PC-9 (cell line): ENCODE results near the gene TEAD3. TPM values are rescaled to one million over a fixed set of nuclear protein-coding genes. Genes with fewer than 3 reads are reported as not detected.

Experiments used
- BruUV-seq: library from RNA; stranded (reverse); fragments of 400-500 nt; replicated peaks from 2 replicates; lab custom pipeline; 2021; lab: Mats Ljungman, UMichigan
- CTCF ChIA-PET: fragments of 300-600 bp; sonication (Branson Sonifier 250); formaldehyde crosslinking; loops from one replicate; lab custom pipeline; 2022; ENCODE audit warnings: antibody characterized with exemption; lab: Charles Lee
- POLR2A ChIA-PET: fragments of 300-600 bp; sonication (Branson Sonifier 250); formaldehyde crosslinking; loops from one replicate; lab custom pipeline; 2022; ENCODE audit warnings: antibody characterized with exemption; ENCODE audit not compliant: unreplicated experiment; lab: Charles Lee
- DNase-seq, 2 experiments: peaks; one replicate each; pipeline versions ENCODE4 v3.0.0 to v3.0.0-alpha.2; 2015 to 2022; ENCODE audit warnings: mixed read lengths in 1 of 2
- H2AFZ ChIP-seq: fragments of 200-600 bp; sonication (generic); 2 replicates; pipeline ENCODE4 v1.8.1; 2017; ENCODE audit warnings: antibody characterized with exemption
- H3F3A ChIP-seq: fragments of 200-600 bp; sonication (generic); 2 replicates; pipeline ENCODE4 v1.8.1; 2017; ENCODE audit warnings: antibody characterized with exemption, mild to moderate bottlenecking, low read depth; ENCODE audit not compliant: insufficient read depth
- H3K27ac ChIP-seq: fragments of 200-600 bp; sonication (generic); 2 replicates; pipeline ENCODE4 v1.6.1; 2016; ENCODE audit warnings: mixed run types
- H3K27me3 ChIP-seq: fragments of 200-600 bp; sonication (generic); 2 replicates; pipeline ENCODE4 v1.6.1; 2016; ENCODE audit warnings: low read depth, mixed run types; ENCODE audit not compliant: insufficient read depth
- H3K36me3 ChIP-seq: fragments of 200-600 bp; sonication (generic); 2 replicates; pipeline ENCODE4 v1.6.1; 2016; ENCODE audit warnings: low read depth, mixed run types
- H3K4me1 ChIP-seq: fragments of 200-600 bp; sonication (generic); replicated peaks from 2 replicates; pipeline ENCODE4 v1.6.1; 2016; ENCODE audit warnings: mixed run types; ENCODE audit not compliant: insufficient read depth
- H3K4me2 ChIP-seq: fragments of 200-600 bp; sonication (generic); 2 replicates; pipeline ENCODE4 v1.6.1; 2017; ENCODE audit warnings: mixed run types
- H3K4me3 ChIP-seq: fragments of 200-600 bp; sonication (generic); 2 replicates; pipeline ENCODE4 v1.6.1; 2016; ENCODE audit warnings: mixed run types
- H3K79me2 ChIP-seq: fragments of 200-600 bp; sonication (generic); 2 replicates; pipeline ENCODE4 v1.6.1; 2017; ENCODE audit warnings: low read depth, mixed run types
- H3K9me2 ChIP-seq: fragments of 200-600 bp; sonication (generic); 2 replicates; pipeline ENCODE4 v1.8.1; 2017; ENCODE audit warnings: mild to moderate bottlenecking; ENCODE audit not compliant: insufficient read depth
- H3K9me3 ChIP-seq: fragments of 200-600 bp; sonication (generic); 2 replicates; pipeline ENCODE4 v1.8.1; 2016; ENCODE audit warnings: low read depth; ENCODE audit not compliant: insufficient read depth
- H4K20me1 ChIP-seq: fragments of 200-600 bp; sonication (generic); 2 replicates; pipeline ENCODE4 v1.8.1; 2017; ENCODE audit not compliant: insufficient read depth
- CTCF ChIP-seq: fragments of 200-600 bp; sonication (generic); conservative IDR thresholded peaks from 2 replicates; pipeline ENCODE4 v1.6.1; 2017; ENCODE audit warnings: mixed run types, antibody characterized with exemption, mild to moderate bottlenecking, moderate library complexity
- EZH2 ChIP-seq: fragments of 200-600 bp; sonication (generic); IDR thresholded peaks from 2 replicates; pipeline ENCODE4 v1.8.0; 2017; ENCODE audit warnings: antibody characterized with exemption, low read depth
- intact Hi-C: fragments of 100-400 bp; cut with micrococcal nuclease; formaldehyde crosslinking; loops from one replicate; pipeline ENCODE4 v1.10.0; 2022; ENCODE audit not compliant: unreplicated experiment
- total RNA-seq: library from RNA; stranded (reverse); gene quantifications from 2 replicates; pipeline ENCODE4 v1.2.3, GENCODE V29; 2021

TEAD3 gene
- total RNA-seq, 1 experiment from 2014 or later = 40.1 TPM

DNA sequence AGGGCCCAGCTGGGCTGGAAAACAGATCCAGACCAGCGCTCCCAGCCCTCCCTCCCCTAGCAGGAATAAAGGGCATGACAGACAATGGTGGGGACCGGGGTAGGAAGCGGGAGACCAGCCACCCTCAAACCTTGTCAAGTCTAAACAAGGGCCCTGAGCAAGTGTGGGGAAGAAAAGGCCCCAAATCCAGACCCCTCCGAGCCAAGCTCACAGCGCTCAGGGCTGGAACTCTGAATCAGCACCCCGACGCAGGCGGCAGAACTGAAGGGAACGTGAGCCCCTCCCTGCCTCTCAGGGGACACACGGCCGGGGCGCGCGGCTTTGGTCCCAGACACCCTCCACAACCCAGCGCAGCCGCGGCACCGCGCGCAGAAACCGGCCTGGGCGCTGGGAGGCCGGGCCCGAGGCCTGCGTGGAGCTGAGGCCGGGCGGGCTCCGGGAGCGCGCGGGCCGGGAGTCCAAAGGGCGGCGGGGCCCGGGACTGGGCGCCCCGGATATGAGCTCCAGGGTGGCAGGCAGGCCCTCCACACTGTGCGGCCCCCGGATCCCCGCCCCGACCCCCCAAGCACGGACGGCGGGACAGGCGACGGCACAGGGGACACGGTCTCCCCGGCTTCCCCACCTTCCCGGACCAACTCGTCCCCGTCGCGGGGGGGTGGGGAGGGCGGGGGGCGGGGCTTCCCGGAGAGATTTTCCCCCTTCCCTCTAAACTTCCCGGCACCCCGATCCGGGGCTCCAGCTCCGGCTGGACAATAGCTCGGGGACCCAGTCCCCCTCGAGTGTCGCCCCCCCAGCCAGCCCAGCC lies 641 bp downstream of the TEAD3 start:
- Histone ChIP-seq H3K9me2 (no peaks in the 10 kb centered on the region), H3K36me3 (no peaks in the 10 kb centered on the region), H2AFZ (peak overlapping the region; percentile 83), H3K27ac (no peak overlapping the region), H3K79me2 (peaks cover 68% of the 10 kb centered on the region), H3K4me2 (peak overlapping the region; percentile 92), H3F3A (peaks cover 6% of the 10 kb centered on the region; the same call in 1 of the 2 replicates), H3K4me1 (peaks cover 37% of the 10 kb centered on the region), H3K4me3 (peak overlapping the region; percentile 61), H4K20me1 (peaks cover 18% of the 10 kb centered on the region; the same call in 1 of the 2 replicates), H3K27me3 (no peaks in the 10 kb centered on the region), H3K9me3 (no peaks in the 10 kb centered on the region)
- TF ChIP-seq CTCF = no peak
- DNase-seq = peak in 1 of 2 experiments; percentile 59
- ChIA-PET CTCF (interaction anchor here (0.7 to 1.1 kb wide), 2 partner anchors 22 to 154 kb away, joined by 3 to 7 read pairs; partner anchors contain the start of gene PPARD), POLR2A (interaction anchor here (0.6 to 0.8 kb wide), 5 partner anchors 24 to 898 kb away, joined by 3 to 21 read pairs (median 7); no protein-coding TSS in a partner anchor)
- BruUV-seq = no TSS peak
- intact Hi-C loops = loop anchor here (2.0 kb wide), 1 partner anchor 25 kb away; no protein-coding TSS in a partner anchor

DNA sequence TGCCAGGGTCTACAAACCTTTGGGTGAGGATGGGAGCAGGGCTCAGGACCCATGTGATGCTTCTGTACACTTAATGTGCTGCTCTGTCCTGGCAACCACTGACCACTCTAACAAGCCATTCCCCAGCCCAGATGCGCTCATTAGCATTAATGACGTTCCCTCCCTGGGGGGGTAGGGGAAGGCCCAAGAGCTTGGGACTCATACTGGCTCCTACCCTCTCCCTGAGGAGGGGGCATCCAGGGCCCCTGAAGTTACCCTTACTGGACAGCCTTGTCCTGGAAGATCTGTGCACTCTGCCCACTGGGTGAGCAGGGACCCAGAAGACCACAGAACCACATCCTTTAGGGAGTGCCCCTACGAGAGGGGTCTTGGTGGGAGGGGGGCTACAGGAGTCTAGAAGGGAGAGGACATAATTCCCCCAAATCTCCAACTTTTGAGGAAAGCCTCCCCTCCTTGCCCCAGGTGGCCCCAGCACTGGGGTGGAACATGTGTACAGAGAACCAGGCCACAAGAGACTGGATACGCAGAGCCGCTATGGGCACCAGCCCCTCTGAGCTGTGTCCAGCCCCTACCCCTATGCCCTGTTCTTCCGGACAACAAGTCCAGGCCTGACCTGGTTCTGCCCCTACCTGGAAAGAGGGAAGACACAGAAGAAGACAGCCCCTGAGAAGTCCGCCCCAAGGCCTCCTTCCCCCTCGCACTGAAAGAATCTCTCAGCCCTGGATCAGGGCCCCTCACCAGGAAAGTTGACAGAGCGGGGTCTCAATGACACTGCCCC lies 1.4 kb downstream of the TEAD3 start:
- Histone ChIP-seq H3K27me3 (no peaks in the 10 kb centered on the region), H3K4me1 (peaks cover 44% of the 10 kb centered on the region), H3K9me3 (no peaks in the 10 kb centered on the region), H3K79me2 (peaks cover 76% of the 10 kb centered on the region), H3K4me3 (peak overlapping the region; percentile 61), H3K4me2 (peak overlapping the region; percentile 92), H3F3A (0 out of 2 replicates have a peak, but pooled peaks cover 3% of the 10 kb centered on the region), H3K36me3 (no peaks in the 10 kb centered on the region), H4K20me1 (peaks cover 18% of the 10 kb centered on the region; the same call in 1 of the 2 replicates), H2AFZ (no peak overlapping the region), H3K9me2 (no peaks in the 10 kb centered on the region), H3K27ac (no peak overlapping the region)
- intact Hi-C loops = loop anchor here (2.0 kb wide), 1 partner anchor 25 kb away; no protein-coding TSS in a partner anchor
- no peak for DNase-seq
- BruUV-seq = TSS peak; percentile 57
- no peak for TF ChIP-seq EZH2
- TF ChIP-seq CTCF = no peak
- CTCF ChIA-PET = no interaction called here
- POLR2A ChIA-PET = no interaction called here

- Histone ChIP-seq H3K9me3 (no peaks in the 10 kb centered on the region), H3K79me2 (peaks cover 85% of the 10 kb centered on the region), H4K20me1 (peaks cover 18% of the 10 kb centered on the region; the same call in 1 of the 2 replicates), H3K9me2 (no peaks in the 10 kb centered on the region), H3K4me2 (peak overlapping the region; percentile 19; the same call in 1 of the 2 replicates), H3F3A (peaks cover 3% of the 10 kb centered on the region; the same call in 1 of the 2 replicates), H3K4me1 (peaks cover 47% of the 10 kb centered on the region), H3K36me3 (no peaks in the 10 kb centered on the region), H3K27me3 (no peaks in the 10 kb centered on the region), H2AFZ (no peak overlapping the region), H3K4me3 (no peak overlapping the region), H3K27ac (no peak overlapping the region)
- ChIA-PET POLR2A (no interaction called here), CTCF (no interaction called here)
- intact Hi-C loops = no loop called here
- BruUV-seq = no TSS peak
- no peak for TF ChIP-seq EZH2
- no peak for TF ChIP-seq CTCF
- no peak for DNase-seq
These were observed 2.7 kb downstream of the TEAD3 start for GRCh38 chr6:35494161-35494563.
